Activated CD8-positive, alpha-beta memory T cell treated with anti-CD3 and anti-CD28 coated beads, Interleukin-2, amount 50 U/mL, for 4 hours (primary cell): ENCODE data around the gene LCN1.

Source experiments
- DNase-seq: peaks from one replicate; pipeline ENCODE4 v3.0.0-alpha.2; 2020

Gene LCN1

GRCh38 chr9:135489188-135489906 lies 31.9 kb upstream of the LCN1 start:
- DNase-seq: no peak

- DNase-seq: no peak
Observed at GRCh38 chr9:135490166-135490870, 30.9 kb upstream of the LCN1 start.

- DNase-seq: no peak
Observed at GRCh38 chr9:135490980-135491464, 30.2 kb upstream of the LCN1 start.

GRCh38 chr9:135491764-135492163 lies 29.5 kb upstream of the LCN1 start:
- DNase-seq: no peak

GRCh38 chr9:135492886-135493669 lies 28.2 kb upstream of the LCN1 start:
- no peak for DNase-seq

- no peak for DNase-seq
Observed at GRCh38 chr9:135494791-135495559, 26.3 kb upstream of the LCN1 start.

- DNase-seq: no peak
Observed at GRCh38 chr9:135498381-135499126, 22.7 kb upstream of the LCN1 start.

- peak; percentile 94 for DNase-seq
Observed at GRCh38 chr9:135499326-135500070, 21.7 kb upstream of the LCN1 start.

- no peak for DNase-seq
Observed at GRCh38 chr9:135500071-135500524, 21.1 kb upstream of the LCN1 start.

GRCh38 chr9:135500525-135501260 lies 20.5 kb upstream of the LCN1 start, which contains the start of gene MRPS2:
Gene MRPS2, plus strand, starts transcription at chr9:135500682. Its CDS starts 29 bp downstream, at chr9:135500711.
- DNase-seq: peak; percentile 84

- DNase-seq: no peak
Observed at GRCh38 chr9:135501261-135502167, 19.7 kb upstream of the LCN1 start.

- no peak for DNase-seq
Observed at GRCh38 chr9:135502168-135502872, 18.9 kb upstream of the LCN1 start.

- no peak for DNase-seq
Observed at GRCh38 chr9:135502873-135503321, 18.3 kb upstream of the LCN1 start.

GRCh38 chr9:135503371-135504261 lies 17.6 kb upstream of the LCN1 start:
- no peak for DNase-seq

- peak; percentile 59 for DNase-seq
Observed at GRCh38 chr9:135504262-135505243, 16.7 kb upstream of the LCN1 start.
